D341Med (cell line): Measurements from ENCODE around the gene PLXNB1.

Source experiments
- DNase-seq: peaks from one replicate; pipeline ENCODE4 v3.0.0; 2012; ENCODE audit warnings: low spot score

The PLXNB1 gene

DNA sequence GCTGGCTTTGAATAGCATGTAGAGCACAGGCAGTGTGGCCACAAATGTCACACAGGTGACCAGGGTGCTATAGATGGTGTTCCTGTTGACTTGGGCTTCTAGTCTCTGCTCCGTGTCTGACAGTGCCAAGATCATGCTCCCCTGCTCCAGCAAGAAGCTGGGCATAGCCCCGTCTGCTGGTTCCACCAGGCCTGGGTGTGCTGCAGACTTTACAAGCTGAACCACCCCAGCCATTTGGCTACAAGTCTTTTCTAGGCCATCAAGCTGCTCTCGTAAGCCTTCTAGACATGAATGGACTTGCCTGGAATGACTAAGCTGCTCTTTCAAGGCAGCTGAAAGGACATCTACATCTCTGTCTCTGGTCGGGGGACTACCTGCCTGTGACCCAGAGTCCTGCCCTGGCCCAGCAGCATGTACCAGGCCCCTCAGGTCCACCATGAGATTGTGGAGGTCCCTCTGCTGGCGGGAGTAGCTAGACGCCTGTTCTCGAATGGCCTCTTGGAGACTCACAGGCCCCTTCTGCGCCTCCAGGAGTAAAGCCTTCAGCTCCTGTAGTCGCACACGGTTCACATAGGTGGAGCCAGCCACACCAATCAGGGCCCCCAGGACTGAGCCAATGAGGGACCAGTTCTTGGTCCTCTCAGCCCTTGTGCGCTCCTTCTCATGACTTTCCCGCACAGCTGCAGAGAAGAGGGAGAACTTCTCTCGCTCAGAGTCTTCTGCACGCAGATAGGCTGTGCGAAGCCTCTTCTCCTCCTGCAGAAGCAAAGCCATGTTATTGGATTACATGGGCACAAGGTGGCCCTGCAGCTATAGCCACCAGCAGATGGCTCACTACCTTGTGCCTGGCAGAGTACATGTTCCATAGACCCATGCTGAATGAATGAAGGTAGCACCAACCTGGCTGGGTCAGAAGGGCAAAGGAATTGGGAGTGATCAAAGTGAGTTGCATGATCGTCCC lies 2.8 kb upstream of the PLXNB1 start:
- DNase-seq, result no peak

DNA sequence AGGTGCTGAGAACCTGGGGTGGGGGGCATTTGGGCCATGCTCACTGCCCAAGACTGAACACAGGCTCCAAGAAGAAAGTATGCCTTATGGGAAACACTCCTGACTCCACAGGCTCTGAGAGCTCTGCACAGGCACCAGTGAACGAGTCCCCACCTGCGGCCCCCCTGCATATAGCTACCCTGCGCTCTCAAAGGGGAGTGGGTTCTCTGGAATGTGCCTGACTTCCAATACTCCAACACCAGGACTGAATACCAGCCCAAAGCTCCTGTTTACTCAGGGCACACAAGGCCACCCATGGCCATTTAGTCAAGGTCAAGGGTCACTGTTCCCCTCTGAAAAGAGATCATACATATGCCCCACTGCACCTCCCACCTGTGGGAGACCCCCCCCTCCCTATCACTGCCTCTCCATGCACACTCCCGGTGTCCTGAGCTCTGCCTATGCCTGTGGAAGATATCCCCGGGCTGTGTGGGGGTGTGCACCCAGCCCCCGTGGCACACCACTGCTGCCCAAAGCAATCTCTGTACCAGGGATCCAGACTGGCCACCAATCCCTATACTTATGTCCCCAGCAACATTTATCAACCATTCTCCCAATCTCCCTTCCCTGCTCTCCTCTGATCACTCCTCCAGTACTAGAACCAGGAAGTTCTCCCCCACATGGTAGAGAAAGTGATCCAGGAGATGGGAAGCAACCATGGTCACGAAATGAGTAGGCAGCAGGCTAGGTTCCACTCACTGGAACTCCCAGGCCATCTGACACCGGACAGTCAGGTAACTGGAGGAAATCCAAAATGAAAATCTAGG lies 1.5 kb upstream of the PLXNB1 start:
- no peak for DNase-seq

DNA sequence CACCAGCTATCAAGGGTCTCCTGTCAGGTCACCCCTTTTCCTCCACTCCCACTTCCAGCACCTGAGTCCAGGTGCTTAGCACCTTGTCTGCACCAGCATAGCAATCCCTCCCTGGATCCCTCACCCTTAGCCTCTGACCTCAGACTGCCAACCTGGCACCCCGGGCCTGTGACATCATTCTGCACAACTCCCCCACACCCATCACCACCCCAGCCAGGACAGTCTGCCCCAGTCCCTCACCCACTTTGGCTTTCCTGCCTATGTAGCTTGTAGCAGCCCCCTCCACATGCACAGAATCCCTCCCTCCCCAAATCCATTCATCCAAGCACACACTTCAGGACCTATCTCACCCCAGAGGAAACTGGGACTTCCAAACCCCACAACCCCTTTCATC lies 819 bp upstream of the PLXNB1 start:
- no peak for DNase-seq

DNA sequence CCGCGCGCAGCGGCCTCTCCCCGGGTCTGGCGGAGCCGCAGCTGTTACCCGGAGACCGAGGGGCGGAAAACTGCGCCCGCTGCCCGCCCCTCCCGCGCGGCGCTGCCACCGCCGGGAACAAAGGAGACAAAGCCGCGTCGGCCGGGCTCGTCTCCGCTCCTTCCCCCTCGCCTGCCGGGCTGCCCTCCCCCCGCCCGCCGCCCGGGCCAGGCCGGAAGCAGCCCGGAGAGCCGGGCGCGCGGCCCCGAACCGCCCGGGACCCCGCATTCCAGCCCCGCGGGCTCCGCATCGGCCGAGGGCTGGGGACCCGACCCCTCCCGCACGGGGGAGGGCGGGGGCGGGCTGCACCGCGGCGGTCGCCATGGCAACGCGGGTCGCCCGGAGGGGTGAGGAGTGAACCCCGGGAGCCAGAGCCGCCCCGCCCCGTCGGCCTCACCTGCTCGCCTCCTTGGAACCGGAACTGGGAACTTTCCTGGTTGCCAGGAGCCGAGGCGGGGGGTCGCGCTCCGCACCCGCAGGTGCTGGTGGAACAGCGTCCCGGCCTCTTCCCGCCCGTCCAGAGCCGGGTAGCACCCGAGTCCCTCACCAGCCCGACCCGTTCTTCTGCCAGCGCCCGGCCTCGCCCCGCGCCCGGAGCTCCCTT lies 448 bp downstream of the PLXNB1 start:
- DNase-seq, result peak; percentile 90

DNA sequence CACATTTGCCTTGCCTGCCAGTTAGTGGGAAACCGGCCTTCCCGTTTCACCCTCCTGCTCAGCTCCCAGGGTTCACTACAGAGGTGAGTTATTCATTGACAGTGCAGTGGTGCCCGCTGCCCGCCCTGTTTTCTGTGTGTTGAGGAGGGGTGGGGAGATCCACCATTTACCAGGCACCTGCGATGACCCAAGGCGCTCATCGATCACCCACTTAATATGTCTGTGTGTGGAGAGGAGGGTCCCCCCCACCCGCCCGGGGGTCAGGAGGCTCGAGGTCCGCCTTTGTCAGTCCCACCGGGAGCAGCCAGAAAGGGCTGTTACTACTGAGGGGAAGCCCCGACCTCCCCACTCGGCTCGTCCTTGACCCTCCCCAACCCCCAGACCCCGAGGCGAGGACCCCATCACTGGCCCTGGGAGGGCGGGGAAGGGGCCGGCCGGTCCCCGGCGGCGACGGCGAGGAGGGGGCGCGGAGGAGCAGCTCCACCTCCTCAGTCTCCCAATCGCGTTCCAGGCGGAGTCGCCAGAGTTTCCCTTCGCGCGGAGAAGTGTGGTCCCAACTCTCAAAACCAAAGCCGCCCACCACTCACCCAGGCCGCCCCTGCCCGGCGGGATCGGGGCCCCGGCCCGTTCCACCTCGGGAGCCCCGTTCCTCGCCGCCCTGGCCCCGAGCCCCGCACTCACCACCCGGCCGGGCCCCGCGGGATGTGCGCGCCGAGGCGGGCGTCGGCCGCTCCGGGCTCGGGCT lies 1.1 kb downstream of the PLXNB1 start:
- DNase-seq, result no peak

DNA sequence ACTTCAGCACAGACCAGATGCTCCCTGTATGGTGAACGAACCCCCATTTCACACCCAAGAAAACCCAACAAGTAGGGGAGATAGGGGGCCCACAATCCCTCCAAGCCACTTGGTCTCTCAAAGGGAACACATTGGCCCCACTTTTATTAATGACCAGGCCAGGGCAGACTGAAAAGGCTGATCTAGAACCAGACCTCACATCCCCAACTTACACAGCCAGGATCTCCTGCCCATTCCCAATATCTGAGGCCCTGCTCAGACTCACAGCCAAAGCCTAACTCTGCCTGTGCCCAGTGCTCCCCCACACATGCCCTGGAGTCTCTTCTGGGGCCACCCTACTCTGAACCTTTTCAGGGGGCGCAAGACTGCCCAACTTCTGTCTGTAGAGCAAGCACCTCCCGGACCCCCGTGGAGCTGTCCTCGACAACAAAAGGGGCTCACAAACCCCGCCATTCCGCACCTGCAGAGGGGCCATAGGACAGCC lies 1.8 kb downstream of the PLXNB1 start:
- DNase-seq, result no peak

DNA sequence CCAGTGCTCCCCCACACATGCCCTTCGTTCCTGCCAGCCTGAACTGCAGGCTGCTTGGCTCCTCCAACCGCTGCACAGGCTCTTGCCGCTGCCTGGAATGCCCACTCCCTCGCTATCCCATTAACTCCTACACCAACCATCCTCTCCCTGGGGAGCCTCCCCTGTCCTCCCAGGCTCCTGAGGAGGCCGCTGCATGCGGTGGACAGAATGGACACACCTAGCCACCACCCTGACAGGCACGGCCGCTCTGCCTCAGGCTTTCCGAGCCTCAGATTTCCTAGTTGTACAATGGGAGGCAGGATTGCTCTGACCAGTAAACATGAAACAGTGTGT lies 2.3 kb downstream of the PLXNB1 start:
- DNase-seq, result no peak

DNA sequence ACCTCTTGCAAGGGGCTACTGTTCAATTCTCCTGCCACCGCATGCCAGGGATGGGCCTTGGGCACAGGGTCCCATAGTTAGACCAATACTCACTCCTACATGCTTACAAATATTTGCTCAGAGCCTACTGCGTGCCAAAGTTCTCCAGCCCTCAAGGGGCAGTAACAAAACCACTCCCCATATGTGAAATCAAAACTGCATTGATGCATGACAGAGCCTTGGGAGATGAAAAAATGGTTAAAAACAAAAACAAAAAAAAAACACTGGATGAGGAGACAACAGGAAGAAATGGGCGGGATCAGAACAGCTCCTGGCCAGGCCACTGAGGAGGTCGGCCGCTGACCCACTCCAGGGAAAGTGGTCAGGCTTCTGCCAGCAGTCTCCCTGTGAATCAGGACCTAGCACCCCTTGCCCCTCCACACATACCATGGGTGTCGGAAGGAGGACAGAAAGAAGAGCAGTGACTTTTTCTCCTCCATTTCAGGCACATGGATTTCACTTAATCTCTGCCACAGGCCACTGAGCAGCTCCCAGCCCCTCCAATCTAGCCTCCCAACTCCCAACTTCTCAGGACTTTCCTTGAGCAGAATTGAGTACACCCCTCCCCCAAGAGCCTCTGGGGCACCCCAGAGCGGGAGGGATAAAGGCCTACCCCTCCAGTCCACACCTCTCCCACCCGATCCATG lies 2.8 kb downstream of the PLXNB1 start:
- no peak for DNase-seq

DNA sequence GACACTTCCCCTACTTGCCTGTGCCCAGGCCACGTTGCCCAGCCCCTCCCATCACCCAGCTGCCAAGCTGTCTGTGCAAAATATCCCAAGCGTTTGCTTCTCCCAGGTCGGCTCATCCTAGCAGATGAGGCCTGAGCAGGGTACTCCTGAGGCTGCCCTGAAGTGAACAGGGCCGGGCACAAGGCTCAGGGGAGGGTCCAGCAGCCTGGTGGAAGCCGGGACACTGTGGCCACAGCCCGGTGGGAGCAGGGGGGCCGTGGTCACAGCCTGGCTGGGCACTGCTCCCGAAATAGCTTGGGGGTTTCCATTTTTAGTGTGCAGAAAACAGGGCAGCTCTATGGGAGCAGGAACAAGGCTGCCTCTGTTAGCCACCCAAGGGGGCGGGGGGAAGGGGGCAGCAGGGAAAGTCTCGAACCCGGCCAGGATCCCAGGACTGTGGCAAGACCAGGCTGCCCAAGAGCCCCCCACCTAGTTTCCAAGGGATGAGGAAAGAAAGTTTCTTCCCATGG lies 3.4 kb downstream of the PLXNB1 start:
- no peak for DNase-seq

DNA sequence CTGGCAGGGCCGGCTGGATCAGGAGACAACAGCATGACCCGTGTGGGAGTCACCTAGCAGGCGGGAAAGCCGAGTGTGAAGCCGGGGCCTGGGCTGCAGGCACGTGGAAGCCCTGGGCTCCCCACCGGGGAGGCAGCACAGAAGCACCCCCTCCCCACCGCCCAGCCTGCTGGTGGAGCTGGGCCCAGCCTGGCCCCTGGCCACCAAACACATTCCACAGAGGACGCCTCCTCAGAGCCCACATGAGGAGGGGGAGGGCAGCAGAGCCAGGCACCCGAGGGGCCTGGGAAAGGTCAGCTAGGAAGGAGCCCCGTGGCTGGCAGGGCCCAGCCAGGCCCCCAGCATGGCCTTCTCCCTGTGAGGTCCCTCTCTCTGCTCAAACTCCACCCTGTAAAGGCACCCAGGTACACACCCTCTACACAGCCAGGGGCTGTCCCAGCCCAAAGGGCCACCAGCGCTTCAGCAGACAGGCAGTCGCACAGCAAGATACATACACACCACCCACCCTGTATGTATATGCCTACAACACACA lies 4.5 kb downstream of the PLXNB1 start:
- DNase-seq, result no peak

DNA sequence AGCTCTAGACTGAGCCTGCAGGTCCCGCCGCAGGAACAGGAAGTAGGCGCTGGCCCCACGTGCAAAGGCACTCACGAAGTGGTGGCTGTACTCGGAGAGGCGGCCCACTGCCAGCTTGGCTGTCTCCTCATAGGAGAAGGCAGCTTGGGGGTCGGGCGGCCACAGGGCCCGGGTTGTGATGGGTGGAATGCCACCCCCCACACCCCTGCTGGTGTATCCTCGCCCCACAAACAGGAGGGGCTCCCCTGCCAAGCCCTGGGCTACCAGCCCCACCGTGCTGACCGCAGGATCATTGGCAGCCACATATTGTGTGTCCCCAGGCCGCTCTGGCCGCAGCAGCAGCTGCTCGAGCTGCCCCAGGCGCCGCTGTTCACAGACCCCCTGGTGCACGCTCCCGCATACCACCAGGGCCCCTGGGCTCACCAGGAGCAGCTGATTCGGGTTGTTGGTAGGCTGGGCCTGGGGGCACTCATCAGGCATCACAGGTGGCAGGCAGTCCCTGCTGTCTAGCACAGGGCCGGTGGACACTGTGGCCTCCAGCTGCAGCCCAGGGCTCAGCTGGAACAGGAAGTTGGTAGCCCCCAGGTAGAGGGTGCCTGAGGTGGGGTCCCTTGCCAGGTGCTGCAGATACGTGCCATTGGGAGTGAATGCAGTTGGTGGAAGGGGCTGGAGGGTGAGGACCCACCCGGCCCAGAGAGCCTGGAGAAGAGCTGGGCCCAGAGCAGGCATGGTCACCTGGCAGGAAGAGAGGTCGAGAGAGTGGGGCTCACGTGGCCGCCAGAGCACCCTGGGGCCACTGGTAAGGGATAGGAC lies 5.8 kb downstream of the PLXNB1 start:
- DNase-seq, result no peak

DNA sequence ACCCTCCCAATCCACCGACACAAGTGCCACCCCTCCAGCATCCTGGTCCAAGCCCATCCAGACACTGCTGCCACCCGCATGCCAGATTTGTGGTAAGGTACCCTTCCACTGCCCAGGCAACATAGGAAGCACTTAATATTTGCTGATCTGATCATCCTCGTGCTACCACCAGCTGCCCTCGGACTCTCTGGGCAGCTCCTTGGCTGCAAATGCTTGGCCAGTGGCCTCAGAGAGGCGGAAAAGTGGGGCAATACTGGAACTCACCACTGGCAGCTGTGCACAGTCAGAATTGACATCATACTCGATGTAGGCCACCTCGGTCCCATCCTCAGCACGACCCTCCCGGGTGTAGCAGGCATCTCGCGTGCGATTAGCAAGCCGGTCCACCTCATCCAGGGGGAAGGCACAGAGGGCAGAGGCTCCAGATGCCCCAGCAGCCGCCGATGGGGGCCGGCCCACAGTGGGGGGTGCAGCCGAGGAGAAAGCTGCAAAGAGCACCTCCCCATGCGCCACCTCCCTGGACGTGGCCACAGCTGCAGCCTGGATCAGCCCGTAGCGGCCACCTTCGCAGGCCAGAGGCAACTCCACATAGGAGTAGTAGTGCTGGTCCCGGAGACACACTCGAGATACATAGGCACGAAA lies 6.5 kb downstream of the PLXNB1 start:
- no peak for DNase-seq

DNA sequence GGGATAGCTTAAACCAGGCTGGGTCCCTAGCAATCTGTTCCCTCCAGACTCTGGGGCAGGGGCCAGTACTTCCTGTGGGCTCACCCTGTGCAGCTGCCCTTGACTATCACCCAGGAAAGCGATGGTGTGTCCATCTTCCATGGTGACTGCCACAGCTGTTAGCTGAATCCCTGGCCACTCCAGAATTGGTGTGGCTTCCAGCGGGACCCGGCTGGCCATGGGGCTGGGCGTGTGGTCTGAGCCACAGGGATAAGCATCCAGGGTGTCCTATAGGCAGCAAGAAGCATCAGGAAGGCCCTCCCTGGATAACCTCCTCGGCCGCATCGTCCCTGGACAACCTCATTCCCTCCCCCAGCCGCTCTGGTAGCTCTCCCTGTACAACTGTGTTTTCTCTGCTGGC lies 7.2 kb downstream of the PLXNB1 start:
- DNase-seq, result no peak

DNA sequence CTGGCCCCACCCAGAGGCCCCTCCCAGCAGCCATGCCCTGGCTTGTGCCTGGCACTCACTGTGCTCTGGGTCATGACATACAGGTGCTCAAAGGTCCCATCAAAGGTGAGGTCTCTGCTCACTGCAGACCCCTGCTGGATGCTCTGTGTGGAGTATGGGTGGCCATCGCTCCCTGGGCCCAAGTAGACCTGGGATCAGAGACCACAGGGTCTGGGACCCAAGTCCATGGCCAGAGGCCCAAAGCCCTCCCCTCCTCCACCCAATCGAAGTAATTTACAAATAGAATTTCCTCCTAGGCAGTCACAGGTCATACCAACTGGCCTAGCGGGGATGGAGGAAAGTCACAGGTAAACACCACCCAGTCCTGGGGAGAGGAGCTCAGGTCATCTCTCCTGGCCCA lies 7.6 kb downstream of the PLXNB1 start:
- DNase-seq, result no peak

DNA sequence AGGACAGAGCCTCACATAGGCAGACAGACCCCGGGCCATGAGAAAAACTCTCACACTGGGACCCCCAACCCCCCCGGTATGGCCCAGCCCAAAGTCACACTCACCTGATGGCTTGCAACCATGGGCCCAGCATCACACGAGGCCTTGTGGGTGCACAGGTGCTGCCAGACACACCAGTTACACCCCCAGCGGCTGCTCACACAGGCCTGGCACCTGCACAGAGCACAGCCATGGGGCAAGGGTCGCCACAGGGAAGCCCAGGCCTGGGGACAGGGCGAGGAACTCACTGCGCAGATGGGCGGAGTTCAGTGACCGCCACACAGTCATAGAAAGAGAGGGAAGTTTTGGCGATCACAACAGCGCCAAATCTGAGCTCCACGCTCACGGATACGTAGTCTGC lies 9.3 kb downstream of the PLXNB1 start:
- DNase-seq, result no peak

DNA sequence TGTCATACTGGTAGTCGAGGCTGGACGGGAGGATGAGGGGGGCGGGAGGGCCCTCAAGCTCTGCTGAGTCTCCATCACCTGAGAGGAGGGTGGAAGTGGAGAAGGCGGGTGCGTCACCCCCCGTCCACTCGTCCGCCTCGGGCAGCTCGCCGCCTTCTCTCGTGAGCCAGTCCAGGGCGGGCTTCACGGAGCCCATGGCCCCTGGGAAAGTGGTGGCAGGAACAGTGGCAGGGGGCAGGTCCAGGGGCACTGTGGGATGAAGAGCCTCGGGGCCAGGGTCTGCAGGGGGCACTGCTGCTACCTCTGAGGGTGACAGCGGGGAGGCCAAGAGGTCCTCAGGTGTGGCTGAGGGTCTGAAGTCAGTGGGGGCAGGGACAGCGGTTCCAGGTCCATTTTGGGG lies 10.3 kb downstream of the PLXNB1 start:
- no peak for DNase-seq

DNA sequence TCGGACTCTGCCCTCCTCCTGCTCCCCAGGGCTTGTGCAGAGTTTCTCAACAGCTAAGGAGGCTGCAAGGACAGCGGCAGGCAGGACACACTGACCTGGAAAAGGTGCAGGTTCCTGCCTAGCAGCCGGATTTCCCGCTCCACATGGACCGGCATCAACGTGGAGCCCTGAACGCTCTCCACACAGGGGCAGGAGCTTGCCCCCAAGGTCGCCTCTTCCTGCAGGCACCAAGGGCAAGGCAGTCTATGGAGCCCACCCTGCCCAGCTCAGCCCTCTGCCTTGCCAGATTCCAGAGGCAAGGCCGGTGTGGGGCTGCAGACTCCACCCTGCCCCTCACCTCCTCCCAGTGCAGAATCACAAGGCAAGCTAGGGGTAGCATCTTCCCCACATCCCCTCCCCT lies 10.7 kb downstream of the PLXNB1 start:
- DNase-seq, result no peak

DNA sequence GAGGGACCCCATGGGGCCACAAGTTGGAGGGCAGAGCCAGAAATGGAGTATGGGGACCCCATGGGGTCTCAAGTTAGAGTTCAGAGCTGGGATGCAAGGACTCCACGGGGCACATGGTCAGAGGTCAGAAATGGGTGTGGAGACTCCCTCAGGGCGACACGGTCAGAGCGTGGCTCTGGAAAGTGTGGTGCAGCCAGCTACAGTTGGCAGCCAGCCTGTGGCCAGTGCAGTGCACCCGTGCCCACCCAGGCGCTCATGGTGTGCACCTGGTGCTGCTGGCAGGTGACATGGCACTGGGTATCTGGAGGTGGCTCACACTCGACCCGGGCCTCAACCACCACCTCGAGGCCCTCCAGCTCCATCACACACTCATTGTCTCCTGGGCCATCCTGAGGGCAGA lies 11.2 kb downstream of the PLXNB1 start:
- no peak for DNase-seq

DNA sequence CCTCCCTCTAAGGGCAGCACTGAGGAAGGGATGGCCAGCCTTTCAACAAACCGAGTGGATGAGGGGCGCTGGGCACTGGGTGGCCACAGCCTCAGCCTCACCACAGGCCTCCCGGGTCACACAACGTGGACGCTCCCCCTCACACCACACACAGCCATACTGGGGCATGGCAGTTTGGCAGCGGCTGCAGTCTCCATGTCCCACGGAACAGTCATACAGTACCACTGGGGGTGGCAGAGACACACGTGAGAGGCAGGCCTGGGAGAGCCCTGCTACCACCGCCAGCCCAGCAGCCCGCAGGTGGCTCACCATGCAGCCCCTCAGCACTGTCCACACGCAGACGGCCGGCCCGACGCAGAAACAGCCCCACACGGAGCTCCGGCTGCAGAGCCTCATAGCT lies 11.7 kb downstream of the PLXNB1 start:
- DNase-seq, result no peak
